CD14-positive monocyte (primary cell): ENCODE measurements around the gene FBXW4. TPM values are rescaled to one million over a fixed set of nuclear protein-coding genes. Genes with fewer than 3 reads are reported as not detected.

Source experiments
- DNase-seq, 3 donors: peaks; one replicate each; pipeline ENCODE4 v3.0.0-alpha.2; 2011 to 2022
- H2AFZ ChIP-seq: 2 replicates; pipeline ENCODE4 v1.6.0; 2012; ENCODE audit warnings: mild to moderate bottlenecking, low read depth, low read length, inconsistent platforms; ENCODE audit not compliant: insufficient read depth, poor library complexity, severe bottlenecking
- H3K27ac ChIP-seq, 2 donors: 1 replicate in 1 of 2; 2 replicates in 1 of 2; pipeline ENCODE4 v1.5.1; 2012 to 2013; ENCODE audit warnings: low read length in 2 of 2, control low read depth in 1 of 2, inconsistent platforms in 1 of 2, low read depth in 1 of 2, mild to moderate bottlenecking in 1 of 2
- H3K27me3 ChIP-seq, 2 donors: one replicate each; pipeline versions ENCODE4 v1.6.0 to v1.6.1; 2011 to 2013; ENCODE audit warnings: low read length in 2 of 2; ENCODE audit not compliant: control insufficient read depth in 2 of 2, insufficient read depth in 2 of 2
- H3K36me3 ChIP-seq, 2 donors: replicated peaks in 1 of 2; 1 replicate in 1 of 2; 2 replicates in 1 of 2; pipeline versions ENCODE4 v1.5.1 to v1.6.1; 2012 to 2013; ENCODE audit warnings: low read length in 2 of 2, control low read depth in 1 of 2, inconsistent platforms in 1 of 2, mild to moderate bottlenecking in 1 of 2; ENCODE audit not compliant: insufficient read depth in 2 of 2, control insufficient read depth in 1 of 2
- H3K4me1 ChIP-seq, 2 donors: 1 replicate in 1 of 2; 2 replicates in 1 of 2; pipeline versions ENCODE4 v1.5.1 to v1.6.1; 2012 to 2013; ENCODE audit warnings: low read length in 2 of 2, control low read depth in 1 of 2, inconsistent platforms in 1 of 2, mild to moderate bottlenecking in 1 of 2, moderate library complexity in 1 of 2; ENCODE audit not compliant: insufficient read depth in 2 of 2, control insufficient read depth in 1 of 2
- H3K4me2 ChIP-seq: replicated peaks from 2 replicates; pipeline ENCODE3; 2012; ENCODE audit warnings: low read length, moderate library complexity, mild to moderate bottlenecking; ENCODE audit not compliant: poor library complexity, severe bottlenecking; ENCODE audit errors: extremely low read depth
- H3K4me3 ChIP-seq, 3 experiments: fragments of 200-600 bp in 1 of 3; sonication (generic) in 1 of 3; replicated peaks in 1 of 3; 1 replicate in 2 of 3; 2 replicates in 1 of 3; pipeline ENCODE4 v1.5.1; 2011 to 2013; ENCODE audit warnings: low read length in 3 of 3, mild to moderate bottlenecking in 3 of 3, control low read depth in 2 of 3, low read depth in 2 of 3, inconsistent platforms in 1 of 3, moderate library complexity in 1 of 3
- H3K79me2 ChIP-seq: 2 replicates; pipeline ENCODE4 v1.6.0; 2012; ENCODE audit warnings: mild to moderate bottlenecking, control low read depth, inconsistent platforms, low read length, moderate library complexity; ENCODE audit not compliant: insufficient read depth
- H3K9ac ChIP-seq: 2 replicates; pipeline ENCODE4 v1.6.0; 2017; ENCODE audit warnings: low read length, mild to moderate bottlenecking; ENCODE audit not compliant: insufficient read depth, poor library complexity, severe bottlenecking
- H3K9me3 ChIP-seq, 2 donors: replicated peaks in 1 of 2; 1 replicate in 1 of 2; 2 replicates in 1 of 2; pipeline versions ENCODE4 v1.5.1 to v1.6.1; 2012 to 2013; ENCODE audit warnings: low read length in 2 of 2, control low read depth in 1 of 2; ENCODE audit not compliant: control insufficient read depth in 1 of 2, insufficient read depth in 1 of 2
- H4K20me1 ChIP-seq: 2 replicates; pipeline ENCODE4 v1.6.0; 2012; ENCODE audit warnings: mild to moderate bottlenecking, low read length, control low read depth, moderate library complexity; ENCODE audit not compliant: insufficient read depth
- H3K27ac Mint-ChIP-seq, 7 donors: one replicate each; pipeline ENCODE4 v1.8.0; 2020; ENCODE audit warnings: mild to moderate bottlenecking in 7 of 7, mixed read lengths in 7 of 7, moderate library complexity in 6 of 7, inconsistent platforms in 2 of 7
- H3K27me3 Mint-ChIP-seq, 3 donors: one replicate each; pipeline ENCODE4 v1.8.0; 2021 to 2022; ENCODE audit warnings: low read depth in 3 of 3, mild to moderate bottlenecking in 3 of 3, mixed read lengths in 3 of 3, moderate library complexity in 3 of 3, inconsistent platforms in 1 of 3
- H3K36me3 Mint-ChIP-seq, 2 donors: one replicate each; pipeline ENCODE4 v1.8.0; 2020; ENCODE audit warnings: mixed read lengths in 2 of 2, inconsistent platforms in 1 of 2, mild to moderate bottlenecking in 1 of 2
- H3K4me1 Mint-ChIP-seq: one replicate; pipeline ENCODE4 v1.8.0; 2020; ENCODE audit warnings: mild to moderate bottlenecking, mixed read lengths
- H3K4me3 Mint-ChIP-seq, 2 donors: one replicate each; pipeline ENCODE4 v1.8.0; 2020; ENCODE audit warnings: mild to moderate bottlenecking in 2 of 2, mixed read lengths in 2 of 2, moderate library complexity in 1 of 2
- H3K9me3 Mint-ChIP-seq, 7 donors: one replicate each; pipeline ENCODE4 v1.8.0; 2020 to 2022; ENCODE audit warnings: mixed read lengths in 7 of 7, mild to moderate bottlenecking in 6 of 7, moderate library complexity in 6 of 7, inconsistent platforms in 2 of 7
- CTCF ChIP-seq: fragments of 200-600 bp; IDR thresholded peaks from one replicate; pipeline ENCODE4 v1.8.0; 2022; ENCODE audit warnings: antibody characterized with exemption, mild to moderate bottlenecking
- WGBS: methylation state at CpG from one replicate; pipeline ENCODE4 v1.1.5; 2013; ENCODE audit warnings: missing lambda C conversion rate; ENCODE audit not compliant: insufficient coverage; 5-methylcytosine and 5-hydroxymethylcytosine counted together
- intact Hi-C, 2 donors: fragments of 100-400 bp; cut with micrococcal nuclease; formaldehyde crosslinking; loops; one replicate each; pipeline versions ENCODE4 v1.15.0 to v1.15.1; 2023
- polyA plus RNA-seq, 3 donors: library from polyadenylated mRNA; depleted of rRNA in 1 of 3; unstranded in 2 of 3; stranded (reverse) in 1 of 3; fragments of 300-500 nt in 2 of 3; fragments of >200 nt in 1 of 3; fragmentation: Illumina TruSeq in 2 of 3; gene quantifications; 1 replicate in 2 of 3; 2 replicates in 1 of 3; pipeline ENCODE4 v1.2.3, GENCODE V29; 2012 to 2021

FBXW4 gene
- polyA plus RNA-seq, 3 donors = 1.1 to 30.8 (median 1.8) TPM

GRCh38 chr10:101660256-101660655, 34.7 kb downstream of the FBXW4 start:
- Histone ChIP-seq H3K9me3 (no peaks in the 10 kb centered on the region), H3K27ac (no peak overlapping the region), H3K4me1 (no peaks in the 10 kb centered on the region), H3K9ac (no peak overlapping the region), H2AFZ (no peak overlapping the region), H3K4me3 (no peak overlapping the region), H3K4me2 (no peak overlapping the region), H3K27me3 (no peaks in the 10 kb centered on the region), H3K36me3 (peaks cover 89 to 100% of the 10 kb centered on the region in 2 donors), H3K79me2 (no peaks in the 10 kb centered on the region), H4K20me1 (peaks cover 16% of the 10 kb centered on the region)
- Mint-ChIP-seq H3K4me1 (no peaks in the 10 kb centered on the region), H3K4me3 (no peak overlapping the region), H3K27me3 (peaks cover 0 to 4% (median 0%) of the 10 kb centered on the region in 3 donors), H3K36me3 (peaks cover 84 to 94% of the 10 kb centered on the region in 2 donors), H3K27ac (no peak overlapping the region), H3K9me3 (no peaks in the 10 kb centered on the region)
- DNase-seq = no peak
- 100% methylated on average over 2 of the region's 4 CpGs for WGBS
- no peak for TF ChIP-seq CTCF
- intact Hi-C loops = no loop called here

- no peak overlapping the region for H3K9ac ChIP-seq
- Mint-ChIP-seq H3K27ac (no peak overlapping the region), H3K4me1 (no peaks in the 10 kb centered on the region), H3K27me3 (peaks cover 0 to 4% (median 0%) of the 10 kb centered on the region in 3 donors), H3K4me3 (no peak overlapping the region), H3K36me3 (peaks cover 77 to 85% of the 10 kb centered on the region in 2 donors), H3K9me3 (no peaks in the 10 kb centered on the region)
- H2AFZ ChIP-seq = no peak overlapping the region
- no peak overlapping the region for H3K4me3 ChIP-seq
- no peaks in the 10 kb centered on the region for H3K27me3 ChIP-seq
- no peak for DNase-seq
- H3K27ac ChIP-seq = no peak overlapping the region
- intact Hi-C loops = no loop called here
- H3K79me2 ChIP-seq = no peaks in the 10 kb centered on the region
- TF ChIP-seq CTCF = no peak
- H3K4me2 ChIP-seq = no peak overlapping the region
- peaks cover 19% of the 10 kb centered on the region for H4K20me1 ChIP-seq
- no peaks in the 10 kb centered on the region for H3K9me3 ChIP-seq
- H3K36me3 ChIP-seq = peaks cover 84 to 97% of the 10 kb centered on the region in 2 donors
- no peaks in the 10 kb centered on the region for H3K4me1 ChIP-seq
- 98% methylated on average over 4 of the region's 5 CpGs for WGBS
Measured at GRCh38 chr10:101658975-101659374, 36.0 kb downstream of the FBXW4 start.
